Activated CD8-positive, alpha-beta memory T cell treated with anti-CD3 and anti-CD28 coated beads, Interleukin-2, amount 50 U/mL, for 48 hours (primary cell): ENCODE measurements around the gene LONP2.
"Not testable (repeated sequence)": the region's sequence is repeated elsewhere in the genome, so short reads cannot be mapped to it uniquely, and the experiment has no call there.

Experiments used
- DNase-seq: peaks from one replicate; pipeline ENCODE4 v3.0.0-alpha.2; 2020

LONP2 gene

DNA sequence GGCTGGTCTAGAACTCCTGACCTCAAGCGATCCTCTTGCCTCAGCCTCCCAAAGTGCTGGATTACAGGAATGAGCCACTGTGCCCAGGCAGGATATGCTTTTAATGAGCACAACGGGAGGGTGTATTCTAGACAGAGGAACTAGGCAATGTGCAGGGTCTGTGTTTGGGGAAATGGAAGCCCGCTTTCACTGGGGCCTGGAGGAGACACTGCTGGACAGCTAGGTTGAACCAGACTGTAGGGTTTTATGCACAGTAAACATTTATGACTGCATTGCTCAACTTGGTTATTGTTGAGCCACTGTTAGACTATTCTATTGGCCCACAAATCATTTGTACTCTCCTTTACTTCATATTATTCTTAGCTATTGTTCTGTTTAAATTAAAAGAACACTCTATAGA is 151.3 kb downstream of the LONP2 start:
- no peak for DNase-seq

DNA sequence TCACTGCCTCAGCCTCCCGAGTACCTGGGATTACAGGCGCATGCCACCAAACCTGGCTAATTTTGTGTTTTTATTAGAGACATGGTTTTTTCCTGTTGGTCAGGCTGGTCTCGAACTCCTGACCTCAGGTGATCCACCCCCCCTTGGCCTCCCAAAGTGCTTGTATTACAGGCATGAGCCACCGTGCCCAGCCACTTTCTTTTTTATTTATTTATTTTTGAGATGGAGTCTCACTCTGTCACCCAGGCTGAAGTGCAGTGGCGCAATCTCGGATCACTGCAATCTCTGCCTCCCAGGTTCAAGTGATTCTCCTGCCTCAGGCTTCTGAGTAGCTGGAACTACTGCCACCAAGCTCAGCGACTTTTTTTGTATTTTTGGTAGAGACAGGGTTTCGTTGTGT is 158.4 kb downstream of the LONP2 start:
- DNase-seq, result not testable (repeated sequence)

DNA sequence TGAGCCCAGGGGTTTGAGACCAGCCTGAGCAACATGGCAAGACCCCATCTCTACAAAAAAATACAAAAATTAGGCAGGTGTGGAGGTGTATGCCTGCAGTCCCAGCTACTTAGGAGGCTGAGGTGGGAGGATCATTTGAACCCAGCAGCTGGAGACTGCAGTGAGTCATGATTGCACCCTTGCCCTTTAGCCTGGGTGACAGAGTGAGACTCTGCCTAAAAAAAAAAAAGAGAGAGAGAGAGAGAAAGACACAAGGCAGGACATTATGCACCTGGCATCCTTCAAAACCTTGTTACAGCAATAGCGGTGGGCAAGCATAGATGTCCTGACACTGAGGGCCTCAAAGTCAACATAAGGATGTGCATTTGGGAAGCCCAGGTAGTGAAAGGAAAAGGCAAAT is 161.1 kb downstream of the LONP2 start:
- DNase-seq, result no peak

DNA sequence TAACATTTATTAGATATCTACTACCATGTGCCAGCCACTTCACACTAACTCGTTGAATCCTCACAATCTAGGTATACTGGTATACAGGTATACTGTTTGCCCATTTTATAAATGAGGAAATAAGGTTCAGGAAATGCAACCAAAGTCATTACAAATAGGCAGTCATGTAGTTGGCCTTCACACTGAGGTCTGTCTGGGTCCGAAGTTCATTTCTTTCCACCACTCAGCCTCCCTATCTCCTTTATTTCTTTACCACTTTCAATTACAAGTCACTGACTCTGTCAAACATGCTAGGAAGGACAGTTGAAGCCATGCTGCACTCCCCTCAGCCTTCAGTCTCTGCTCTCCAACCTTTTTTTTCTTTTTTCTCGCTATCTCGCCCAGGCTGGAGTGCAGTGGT is 161.8 kb downstream of the LONP2 start:
- no peak for DNase-seq
